ENCODE data around the gene TTC33. TPM values are rescaled to one million over a fixed set of nuclear protein-coding genes. Genes with fewer than 3 reads are reported as not detected.

TTC33 gene
- total and polyA plus RNA-seq, 2 donors (not counting 1 experiment from before 2014, with no cell fraction given) = 2.1 to 15.8 TPM

GRCh38 chr5:40679913-40680681 is 75.7 kb downstream of the TTC33 start, which contains the start of gene PTGER4:
Gene PTGER4 (plus strand): TSS chr5:40679915. CDS start chr5:40680994, 1,079 bp downstream.
- Histone ChIP-seq H3K27ac (ENCODE audit: low read length in 2 of 2) (peak within 1 kb of the TSS; percentile 89 to 96), H3K36me3 (replicated peaks in 1 of 2; ENCODE audit: control extremely low read depth in 1 of 2, control insufficient read depth in 1 of 2, extremely low read depth in 1 of 2, insufficient read depth in 2 of 2, low read length in 1 of 2) (no peaks in the 10 kb centered on the region), H3K9ac (ENCODE audit: low read length) (peak within 1 kb of the TSS; percentile 90), H4K20me1 (ENCODE audit: control insufficient read depth, insufficient read depth, low read length, poor library complexity, severe bottlenecking) (no peaks in the 10 kb centered on the region), H3K4me2 (replicated peaks; ENCODE audit: low read depth, low read length, poor library complexity, severe bottlenecking) (peak within 1 kb of the TSS; percentile 93), H2AFZ (ENCODE audit: insufficient read depth, low read depth, low read length, poor library complexity, severe bottlenecking) (peak within 1 kb of the TSS; percentile 80), H3K27me3 (replicated peaks in 1 of 4; ENCODE audit: control extremely low read depth in 1 of 4, control insufficient read depth in 3 of 4, insufficient read depth in 4 of 4, low read length in 3 of 4) (no peaks in the 10 kb centered on the region), H3K4me3 (ENCODE audit: control extremely low read depth in 1 of 5, extremely low read depth in 1 of 5, insufficient read depth in 1 of 5, low read depth in 2 of 5, low read length in 4 of 5) (peak within 1 kb of the TSS; percentile 80 to 89 (median 84)), H3K79me2 (ENCODE audit: control insufficient read depth, insufficient read depth, low read length) (peaks cover 25% of the 10 kb centered on the region), H3K9me3 (ENCODE audit: control extremely low read depth in 1 of 3, control insufficient read depth in 2 of 3, insufficient read depth in 1 of 3, low read length in 2 of 3) (no peaks in the 10 kb centered on the region), H3K4me1 (ENCODE audit: control insufficient read depth in 2 of 2, insufficient read depth in 2 of 2, low read length in 2 of 2) (peaks cover 34 to 41% of the 10 kb centered on the region in 2 donors)
- POLR2A ChIA-PET = interaction anchor here (1.4 kb wide), 1 partner anchor 110 kb away, joined by 3 read pairs; no protein-coding TSS in a partner anchor
- no peaks in the 10 kb centered on the region for H3K27me3 Mint-ChIP-seq
- no peaks in the 10 kb centered on the region for H3K9me3 Mint-ChIP-seq (ENCODE audit: insufficient read depth)
- H3K4me1 Mint-ChIP-seq = peaks cover 54% of the 10 kb centered on the region
- WGBS (ENCODE audit: insufficient coverage) = 0% methylated on average over 44 of the region's 44 CpGs
- ATAC-seq (ENCODE audit: low read depth) (no peak), DNase-seq (no peak)
- no peak for TF ChIP-seq CTCF (IDR thresholded peaks at IDR 0.05)
- TF ChIP-seq EZH2 (IDR thresholded peaks at IDR 0.05; ENCODE audit: borderline replicate concordance, insufficient read depth, low read depth, low read length, poor library complexity, severe bottlenecking) = no peak
- intact Hi-C loops (cut with micrococcal nuclease) = loop anchor here (1.0 to 5.0 kb wide), 10 partner anchors 8 to 1603 kb away; partner anchors contain the start of genes RPL37 and TTC33
- peak within 1 kb of the TSS; percentile 94 for H3K4me3 Mint-ChIP-seq
- H3K27ac Mint-ChIP-seq = peak within 1 kb of the TSS; percentile 92
- CTCF ChIA-PET = interaction anchor here (0.8 to 8.2 kb wide), 9 partner anchors 9 to 659 kb away, joined by 3 to 92 read pairs (median 4); no protein-coding TSS in a partner anchor
